ENCODE results near the gene ARV1. TPM values are rescaled to one million over a fixed set of nuclear protein-coding genes. Genes with fewer than 3 reads are reported as not detected.

ARV1 gene
- total RNA-seq, 1 experiment from 2014 or later, result 25.9 TPM

GRCh38 chr1:231020139-231020601, 41.3 kb downstream of the ARV1 start:
- Histone ChIP-seq H3K9me3 (ENCODE audit: control insufficient read depth, insufficient read depth, low read depth, low read length) (no peaks in the 10 kb centered on the region), H3K27ac (ENCODE audit: low read length) (no peak overlapping the region), H3K4me3 (ENCODE audit: low read depth in 2 of 2, low read length in 2 of 2) (no peak overlapping the region), H3K27me3 (ENCODE audit: control insufficient read depth, insufficient read depth, low read length) (no peaks in the 10 kb centered on the region), H3K36me3 (ENCODE audit: control insufficient read depth, insufficient read depth, low read length) (no peaks in the 10 kb centered on the region), H3K4me1 (ENCODE audit: control insufficient read depth, insufficient read depth, low read length) (no peaks in the 10 kb centered on the region)
- no peak for TF ChIP-seq REST (IDR thresholded peaks at IDR 0.05; ENCODE audit: insufficient read depth in 1 of 2, low read depth in 2 of 2, low read length in 1 of 2)
- no peak for TF ChIP-seq POLR2AphosphoS5 (IDR thresholded peaks at IDR 0.05; ENCODE audit: low read depth, low read length)
- no peak for TF ChIP-seq SIN3A (IDR thresholded peaks at IDR 0.05; ENCODE audit: borderline replicate concordance, insufficient read depth, low read depth, low read length)
- no peak for TF ChIP-seq TCF7L2 (IDR thresholded peaks at IDR 0.05; ENCODE audit: low read depth, low read length)
- TF ChIP-seq CTCF (IDR thresholded peaks at IDR 0.05), result no peak
- DNase-seq (ENCODE audit: low read depth, low spot score) (no peak), ATAC-seq (peak; percentile 48)
- in situ Hi-C loops (cut with HindIII; ENCODE audit: low pct_unique_long_range_greater_than_20kb, low sequenced_read_pairs), result no loop called here
- ChIA-PET CTCF (no interaction called here), POLR2A (no interaction called here)
- no TSS peak for BruUV-seq (replicated peaks)
- intact Hi-C loops (cut with micrococcal nuclease; ENCODE audit: unreplicated experiment), result no loop called here

- H3K27ac ChIP-seq (ENCODE audit: low read length), result no peak overlapping the region
- DNase-seq (ENCODE audit: low read depth, low spot score) (no peak), ATAC-seq (no peak)
- H3K27me3 ChIP-seq (ENCODE audit: control insufficient read depth, insufficient read depth, low read length), result no peaks in the 10 kb centered on the region
- BruUV-seq (replicated peaks), result no TSS peak
- TF ChIP-seq SIN3A (IDR thresholded peaks at IDR 0.05; ENCODE audit: borderline replicate concordance, insufficient read depth, low read depth, low read length), result no peak
- no peak for TF ChIP-seq POLR2AphosphoS5 (IDR thresholded peaks at IDR 0.05; ENCODE audit: low read depth, low read length)
- POLR2A ChIA-PET, result no interaction called here
- CTCF ChIA-PET, result no interaction called here
- no peaks in the 10 kb centered on the region for H3K9me3 ChIP-seq (ENCODE audit: control insufficient read depth, insufficient read depth, low read depth, low read length)
- intact Hi-C loops (cut with micrococcal nuclease; ENCODE audit: unreplicated experiment) (no loop called here), in situ Hi-C loops (cut with HindIII; ENCODE audit: low pct_unique_long_range_greater_than_20kb, low sequenced_read_pairs) (no loop called here)
- no peaks in the 10 kb centered on the region for H3K36me3 ChIP-seq (ENCODE audit: control insufficient read depth, insufficient read depth, low read length)
- no peaks in the 10 kb centered on the region for H3K4me1 ChIP-seq (ENCODE audit: control insufficient read depth, insufficient read depth, low read length)
- no peak overlapping the region for H3K4me3 ChIP-seq (ENCODE audit: low read depth in 2 of 2, low read length in 2 of 2)
Observed at GRCh38 chr1:231020816-231021215, 41.9 kb downstream of the ARV1 start.

- intact Hi-C loops (cut with micrococcal nuclease; ENCODE audit: unreplicated experiment), result no loop called here
- Histone ChIP-seq H3K27ac (ENCODE audit: low read length) (no peak overlapping the region), H3K9me3 (ENCODE audit: control insufficient read depth, insufficient read depth, low read depth, low read length) (no peaks in the 10 kb centered on the region), H3K4me1 (ENCODE audit: control insufficient read depth, insufficient read depth, low read length) (no peaks in the 10 kb centered on the region), H3K27me3 (ENCODE audit: control insufficient read depth, insufficient read depth, low read length) (no peaks in the 10 kb centered on the region), H3K4me3 (ENCODE audit: low read depth in 2 of 2, low read length in 2 of 2) (no peak overlapping the region), H3K36me3 (ENCODE audit: control insufficient read depth, insufficient read depth, low read length) (no peaks in the 10 kb centered on the region)
- TF ChIP-seq REST (IDR thresholded peaks at IDR 0.05; ENCODE audit: insufficient read depth in 1 of 2, low read depth in 2 of 2, low read length in 1 of 2), result no peak
- no peak for TF ChIP-seq SIN3A (IDR thresholded peaks at IDR 0.05; ENCODE audit: borderline replicate concordance, insufficient read depth, low read depth, low read length)
- no peak for TF ChIP-seq POLR2AphosphoS5 (IDR thresholded peaks at IDR 0.05; ENCODE audit: low read depth, low read length)
- TF ChIP-seq CTCF (IDR thresholded peaks at IDR 0.05), result no peak
- TF ChIP-seq TCF7L2 (IDR thresholded peaks at IDR 0.05; ENCODE audit: low read depth, low read length), result no peak
- ChIA-PET POLR2A (no interaction called here), CTCF (no interaction called here)
- DNase-seq (ENCODE audit: low read depth, low spot score) (no peak), ATAC-seq (no peak)
- BruUV-seq (replicated peaks), result no TSS peak
- in situ Hi-C loops (cut with HindIII; ENCODE audit: low pct_unique_long_range_greater_than_20kb, low sequenced_read_pairs), result no loop called here
Observed at GRCh38 chr1:231021540-231022031, 42.7 kb downstream of the ARV1 start.

Data from Panc1 (cell line).